Sigmoid colon (tissue), 4 donors: Measurements from ENCODE around the gene UGT1A1.

Experiments used
- CTCF ChIP-seq, 4 experiments: fragments of 450-650 bp in 3 of 4; fragments of 200-600 bp in 1 of 4; IDR thresholded peaks; one replicate each; pipeline ENCODE4 v1.5.1; 2016 to 2019; ENCODE audit warnings: antibody characterized with exemption in 4 of 4, mild to moderate bottlenecking in 3 of 4, moderate library complexity in 2 of 4
- EP300 ChIP-seq, 4 donors: sonication (generic); formaldehyde crosslinking; IDR thresholded peaks; one replicate each; pipeline ENCODE4 v1.6.1; 2017; ENCODE audit warnings: antibody characterized with exemption in 4 of 4
- POLR2AphosphoS5 ChIP-seq, 4 donors: sonication (generic); formaldehyde crosslinking; IDR thresholded peaks; one replicate each; pipeline ENCODE4 v1.6.1; 2017; ENCODE audit warnings: antibody characterized with exemption in 4 of 4

DNA sequence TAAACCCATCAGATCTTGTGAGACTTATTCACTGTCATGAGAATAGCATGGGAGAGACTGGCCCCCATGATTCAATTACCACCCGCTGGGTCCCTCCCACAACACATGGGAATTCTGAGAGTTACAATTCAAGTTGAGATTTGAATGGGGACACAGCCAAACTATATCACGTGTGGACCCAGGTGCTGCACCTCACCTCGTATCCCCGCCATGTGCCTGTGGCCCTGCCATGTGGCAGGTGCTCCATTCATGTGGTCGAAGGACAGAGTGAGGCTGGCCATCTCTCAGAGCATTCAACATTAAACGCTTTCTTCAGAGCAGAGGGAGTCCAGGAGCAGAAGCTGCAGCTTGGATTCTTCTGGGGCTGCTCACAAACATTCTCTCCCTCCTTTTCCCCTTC is 50.3 kb downstream of the UGT1A1 start:
- TF ChIP-seq CTCF (IDR thresholded peaks at IDR 0.05) (no peak), POLR2AphosphoS5 (IDR thresholded peaks at IDR 0.05) (no peak), EP300 (IDR thresholded peaks at IDR 0.05) (no peak)
